Kidney epithelial cell (primary cell): ENCODE data around the gene S1PR3. TPM values are rescaled to one million over a fixed set of nuclear protein-coding genes. Genes with fewer than 3 reads are reported as not detected.

Experiments used
- DNase-seq: peaks from one replicate; pipeline ENCODE4 v3.0.0-alpha.2; 2010; ENCODE audit warnings: low read depth
- H3K27me3 ChIP-seq: 2 replicates; pipeline ENCODE4 v1.6.0; 2011; ENCODE audit warnings: low read length; ENCODE audit not compliant: control insufficient read depth, insufficient read depth
- H3K36me3 ChIP-seq: 2 replicates; pipeline ENCODE4 v1.5.1; 2011; ENCODE audit warnings: low read length; ENCODE audit not compliant: control insufficient read depth, insufficient read depth
- H3K4me3 ChIP-seq: 2 replicates; pipeline ENCODE4 v1.5.1; 2011; ENCODE audit warnings: low read depth, mild to moderate bottlenecking, control low read depth, low read length
- CTCF ChIP-seq: IDR thresholded peaks from 2 replicates; pipeline ENCODE4 v1.5.1; 2011; ENCODE audit warnings: mild to moderate bottlenecking, moderate library complexity, low read length, control low read depth, inconsistent platforms; ENCODE audit not compliant: insufficient read depth, poor library complexity, severe bottlenecking
- total RNA-seq: library from RNA; depleted of rRNA; stranded (reverse); fragments of >200 nt; gene quantifications from 2 replicates; pipeline ENCODE4 v1.2.3, GENCODE V29; 2015

Gene S1PR3
- total RNA-seq, 1 donor from 2014 or later: 1.9 TPM

GRCh38 chr9:88960632-88961031 is 30.6 kb upstream of the S1PR3 start:
- Histone ChIP-seq H3K27me3 (peaks cover 4% of the 10 kb centered on the region), H3K36me3 (no peaks in the 10 kb centered on the region), H3K4me3 (no peak overlapping the region)
- no peak for DNase-seq
- TF ChIP-seq CTCF: no peak

- TF ChIP-seq CTCF: no peak
- no peak for DNase-seq
These were observed 25.8 kb upstream of the S1PR3 start for GRCh38 chr9:88965473-88965872.

GRCh38 chr9:88966894-88967676 is 24.2 kb upstream of the S1PR3 start:
- no peak overlapping the region for H3K4me3 ChIP-seq
- peaks cover 12% of the 10 kb centered on the region for H3K27me3 ChIP-seq
- no peak for TF ChIP-seq CTCF
- no peak for DNase-seq
- H3K36me3 ChIP-seq: no peaks in the 10 kb centered on the region

More at GRCh38 chr9:88965473-88965872, 25.8 kb upstream of the S1PR3 start:
- Histone ChIP-seq H3K36me3 (no peaks in the 10 kb centered on the region), H3K4me3 (no peak overlapping the region), H3K27me3 (peaks cover 9% of the 10 kb centered on the region)

DNA sequence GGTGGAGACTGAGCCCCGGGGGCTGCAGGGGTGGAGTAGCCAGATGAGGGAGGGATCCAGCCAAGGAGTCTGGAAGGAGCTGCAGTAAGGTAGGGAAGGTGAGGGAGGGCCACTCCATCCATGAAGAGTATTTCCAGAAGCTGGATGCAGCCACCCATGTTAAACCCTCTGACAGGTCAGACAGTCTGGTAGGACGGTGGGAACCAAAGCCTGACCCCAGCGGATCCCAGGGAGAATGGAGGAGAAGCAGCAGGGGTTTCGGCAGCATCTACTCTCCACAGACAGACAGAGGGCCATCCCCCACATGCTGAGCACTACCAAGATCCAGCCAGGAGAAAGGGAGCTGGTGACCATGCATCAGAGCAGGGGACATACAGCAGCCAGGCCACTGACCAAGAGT is 22.5 kb upstream of the S1PR3 start:
- peaks cover 12% of the 10 kb centered on the region for H3K27me3 ChIP-seq
- H3K36me3 ChIP-seq: no peaks in the 10 kb centered on the region
- H3K4me3 ChIP-seq: no peak overlapping the region
- DNase-seq: no peak
- no peak for TF ChIP-seq CTCF

DNA sequence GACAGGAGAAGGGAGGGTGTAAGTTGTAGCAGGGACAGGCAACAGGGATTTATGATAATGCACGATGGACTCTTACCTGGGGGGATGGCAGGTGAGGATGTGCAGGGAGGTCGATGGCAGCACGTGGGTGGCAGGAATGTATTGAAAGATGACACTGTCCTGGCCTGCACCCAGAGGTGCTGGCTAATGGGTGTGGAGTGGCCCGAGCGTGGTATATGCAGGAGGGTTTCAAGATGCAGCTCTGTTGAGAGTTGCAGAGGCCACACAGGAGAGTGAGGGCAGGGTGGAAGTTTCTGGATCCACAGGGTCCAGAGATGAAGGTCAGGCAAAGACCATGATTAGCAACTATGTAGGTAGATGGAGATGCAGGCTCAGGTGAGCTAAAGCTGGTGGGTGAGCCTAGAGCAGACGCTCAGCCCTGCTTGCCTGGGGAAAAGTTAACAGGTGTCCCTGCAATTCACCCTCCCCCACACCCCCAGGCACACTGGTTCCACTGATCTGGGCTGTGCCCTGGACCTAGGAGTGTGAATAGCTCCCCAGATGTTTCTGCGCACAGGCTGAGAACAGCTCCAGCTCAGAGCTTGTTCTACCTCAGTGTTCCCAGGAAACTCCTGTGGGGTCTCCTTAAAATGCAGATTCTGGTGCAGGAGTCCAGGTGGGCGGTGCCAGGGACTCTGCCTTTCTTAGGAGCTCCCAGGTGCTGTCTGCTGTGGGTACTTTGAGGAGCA is 21.5 kb upstream of the S1PR3 start:
- H3K27me3 ChIP-seq: peaks cover 12% of the 10 kb centered on the region
- no peak overlapping the region for H3K4me3 ChIP-seq
- TF ChIP-seq CTCF: no peak

More for the DNA sequence above, 21.5 kb upstream of the S1PR3 start:
- no peak for DNase-seq
- H3K36me3 ChIP-seq: no peaks in the 10 kb centered on the region
